Activated naive CD8-positive, alpha-beta T cell (primary cell): ENCODE measurements around the gene YIPF1.
A peak's percentile ranks its signal among the peaks of the same experiment; 100 is the strongest.

Experiments used
- H3K27ac Mint-ChIP-seq: one replicate; pipeline ENCODE4 v1.8.0; 2021; ENCODE audit warnings: mixed read lengths
- H3K27me3 Mint-ChIP-seq: one replicate; pipeline ENCODE4 v1.8.0; 2021; ENCODE audit warnings: mixed read lengths
- H3K36me3 Mint-ChIP-seq: one replicate; pipeline ENCODE4 v1.8.0; 2021; ENCODE audit warnings: mixed read lengths
- H3K4me1 Mint-ChIP-seq: one replicate; pipeline ENCODE4 v1.8.0; 2021; ENCODE audit warnings: low read depth, mixed read lengths
- H3K4me3 Mint-ChIP-seq: one replicate; pipeline ENCODE4 v1.8.0; 2021; ENCODE audit warnings: mild to moderate bottlenecking, mixed read lengths
- H3K9me3 Mint-ChIP-seq: one replicate; pipeline ENCODE4 v1.8.0; 2021; ENCODE audit warnings: low read depth, mixed read lengths

The YIPF1 gene

GRCh38 chr1:53889304-53890298 is at the start of gene YIPF1:
Gene YIPF1 (minus strand): TSS chr1:53889797. CDS start chr1:53888937, 860 bp downstream.
- peak within 1 kb of the TSS; percentile 99 for H3K27ac Mint-ChIP-seq
- H3K9me3 Mint-ChIP-seq = no peaks in the 10 kb centered on the region
- H3K4me3 Mint-ChIP-seq = peak within 1 kb of the TSS; percentile 96
- peaks cover under 1% of the 10 kb centered on the region for H3K36me3 Mint-ChIP-seq
- H3K27me3 Mint-ChIP-seq = peaks cover 1% of the 10 kb centered on the region
- peaks cover 44% of the 10 kb centered on the region for H3K4me1 Mint-ChIP-seq

- no peaks in the 10 kb centered on the region for H3K27me3 Mint-ChIP-seq
- no peaks in the 10 kb centered on the region for H3K9me3 Mint-ChIP-seq
- peaks cover 14% of the 10 kb centered on the region for H3K36me3 Mint-ChIP-seq
- peaks cover 28% of the 10 kb centered on the region for H3K4me1 Mint-ChIP-seq
- H3K27ac Mint-ChIP-seq = peak overlapping the region; percentile 5
- H3K4me3 Mint-ChIP-seq = no peak overlapping the region
Observed at GRCh38 chr1:53938136-53938830, 48.7 kb upstream of the YIPF1 start.

- Mint-ChIP-seq H3K4me1 (peaks cover 18% of the 10 kb centered on the region), H3K27me3 (no peaks in the 10 kb centered on the region), H3K4me3 (no peak overlapping the region), H3K27ac (no peak overlapping the region), H3K9me3 (no peaks in the 10 kb centered on the region), H3K36me3 (peaks cover 17% of the 10 kb centered on the region)
Observed at GRCh38 chr1:53936430-53936829, 46.8 kb upstream of the YIPF1 start.

GRCh38 chr1:53934170-53934765 is 44.7 kb upstream of the YIPF1 start:
- no peak overlapping the region for H3K4me3 Mint-ChIP-seq
- H3K27ac Mint-ChIP-seq = no peak overlapping the region
- H3K36me3 Mint-ChIP-seq = peaks cover 18% of the 10 kb centered on the region
- peaks cover 9% of the 10 kb centered on the region for H3K4me1 Mint-ChIP-seq
- H3K9me3 Mint-ChIP-seq = no peaks in the 10 kb centered on the region
- H3K27me3 Mint-ChIP-seq = no peaks in the 10 kb centered on the region

GRCh38 chr1:53931523-53931922 is 41.9 kb upstream of the YIPF1 start:
- peaks cover 14% of the 10 kb centered on the region for H3K36me3 Mint-ChIP-seq
- H3K27me3 Mint-ChIP-seq = no peaks in the 10 kb centered on the region

GRCh38 chr1:53930932-53931331 is 41.3 kb upstream of the YIPF1 start:
- Mint-ChIP-seq H3K4me1 (no peaks in the 10 kb centered on the region), H3K27me3 (no peaks in the 10 kb centered on the region), H3K9me3 (no peaks in the 10 kb centered on the region), H3K36me3 (peaks cover 14% of the 10 kb centered on the region), H3K27ac (no peak overlapping the region), H3K4me3 (no peak overlapping the region)

More at GRCh38 chr1:53931523-53931922, 41.9 kb upstream of the YIPF1 start:
- H3K4me1 Mint-ChIP-seq = no peaks in the 10 kb centered on the region
- H3K9me3 Mint-ChIP-seq = no peaks in the 10 kb centered on the region
- no peak overlapping the region for H3K4me3 Mint-ChIP-seq
- H3K27ac Mint-ChIP-seq = no peak overlapping the region

- no peaks in the 10 kb centered on the region for H3K27me3 Mint-ChIP-seq
- H3K27ac Mint-ChIP-seq = no peak overlapping the region
- no peaks in the 10 kb centered on the region for H3K4me1 Mint-ChIP-seq
- H3K36me3 Mint-ChIP-seq = peaks cover 10% of the 10 kb centered on the region
- H3K4me3 Mint-ChIP-seq = no peak overlapping the region
- no peaks in the 10 kb centered on the region for H3K9me3 Mint-ChIP-seq
Observed at GRCh38 chr1:53929246-53929960, 39.8 kb upstream of the YIPF1 start.

- Mint-ChIP-seq H3K4me3 (no peak overlapping the region), H3K9me3 (no peaks in the 10 kb centered on the region), H3K27me3 (no peaks in the 10 kb centered on the region), H3K36me3 (peaks cover 15% of the 10 kb centered on the region), H3K4me1 (no peaks in the 10 kb centered on the region), H3K27ac (no peak overlapping the region)
Observed at GRCh38 chr1:53927376-53927881, 37.8 kb upstream of the YIPF1 start.

GRCh38 chr1:53919675-53920066 is 30.1 kb upstream of the YIPF1 start:
- H3K36me3 Mint-ChIP-seq = peaks cover 13% of the 10 kb centered on the region
- no peaks in the 10 kb centered on the region for H3K9me3 Mint-ChIP-seq
- no peaks in the 10 kb centered on the region for H3K27me3 Mint-ChIP-seq
- peaks cover 27% of the 10 kb centered on the region for H3K4me1 Mint-ChIP-seq
- H3K4me3 Mint-ChIP-seq = no peak overlapping the region
- H3K27ac Mint-ChIP-seq = peak overlapping the region; percentile 82

GRCh38 chr1:53918343-53918742 is 28.7 kb upstream of the YIPF1 start:
- peaks cover 27% of the 10 kb centered on the region for H3K4me1 Mint-ChIP-seq
- H3K27me3 Mint-ChIP-seq = no peaks in the 10 kb centered on the region
- H3K27ac Mint-ChIP-seq = no peak overlapping the region
- peaks cover 11% of the 10 kb centered on the region for H3K36me3 Mint-ChIP-seq
- H3K4me3 Mint-ChIP-seq = no peak overlapping the region
- H3K9me3 Mint-ChIP-seq = no peaks in the 10 kb centered on the region

- H3K4me3 Mint-ChIP-seq = no peak overlapping the region
- no peaks in the 10 kb centered on the region for H3K9me3 Mint-ChIP-seq
- peaks cover 15% of the 10 kb centered on the region for H3K4me1 Mint-ChIP-seq
- H3K36me3 Mint-ChIP-seq = peaks cover 6% of the 10 kb centered on the region
- no peak overlapping the region for H3K27ac Mint-ChIP-seq
- no peaks in the 10 kb centered on the region for H3K27me3 Mint-ChIP-seq
Observed at GRCh38 chr1:53913352-53914033, 23.9 kb upstream of the YIPF1 start.

- Mint-ChIP-seq H3K4me3 (no peak overlapping the region), H3K4me1 (peaks cover 10% of the 10 kb centered on the region)
Observed at GRCh38 chr1:53911442-53911841, 21.8 kb upstream of the YIPF1 start.

GRCh38 chr1:53909946-53910345 is 20.3 kb upstream of the YIPF1 start:
- no peaks in the 10 kb centered on the region for H3K9me3 Mint-ChIP-seq
- no peak overlapping the region for H3K4me3 Mint-ChIP-seq
- no peaks in the 10 kb centered on the region for H3K4me1 Mint-ChIP-seq
- no peaks in the 10 kb centered on the region for H3K27me3 Mint-ChIP-seq
- H3K36me3 Mint-ChIP-seq = no peaks in the 10 kb centered on the region
- no peak overlapping the region for H3K27ac Mint-ChIP-seq

More at GRCh38 chr1:53911442-53911841, 21.8 kb upstream of the YIPF1 start:
- no peak overlapping the region for H3K27ac Mint-ChIP-seq
- peaks cover 2% of the 10 kb centered on the region for H3K36me3 Mint-ChIP-seq
- H3K27me3 Mint-ChIP-seq = no peaks in the 10 kb centered on the region
- no peaks in the 10 kb centered on the region for H3K9me3 Mint-ChIP-seq

GRCh38 chr1:53906121-53906520 is 16.5 kb upstream of the YIPF1 start:
- H3K9me3 Mint-ChIP-seq = no peaks in the 10 kb centered on the region
- no peak overlapping the region for H3K4me3 Mint-ChIP-seq
- H3K27me3 Mint-ChIP-seq = no peaks in the 10 kb centered on the region
- no peak overlapping the region for H3K27ac Mint-ChIP-seq
- H3K4me1 Mint-ChIP-seq = no peaks in the 10 kb centered on the region
- H3K36me3 Mint-ChIP-seq = no peaks in the 10 kb centered on the region
